SU-DHL-6 (cell line): ENCODE measurements around the gene DNAJB7.
"Not testable (repeated sequence)": the region's sequence is repeated elsewhere in the genome, so short reads cannot be mapped to it uniquely, and the experiment has no call there.

Experiments used
- H2AFZ ChIP-seq: fragments of 200-600 bp; sonication (generic); 2 replicates; pipeline ENCODE4 v1.6.1; 2014; ENCODE audit warnings: low read depth, mild to moderate bottlenecking, moderate library complexity, mixed read lengths, antibody characterized with exemption, low read length; ENCODE audit not compliant: severe bottlenecking
- H3F3A ChIP-seq: fragments of 200-600 bp; shearing (Covaris generic); 2 replicates; pipeline ENCODE4 v1.6.0; 2016; ENCODE audit warnings: antibody characterized with exemption, mild to moderate bottlenecking; ENCODE audit not compliant: insufficient read depth
- H3K27ac ChIP-seq: fragments of 200-600 bp; sonication (generic); 2 replicates; pipeline ENCODE4 v1.5.1; 2016; ENCODE audit warnings: low read depth, mild to moderate bottlenecking, low read length, moderate library complexity, mixed read lengths
- H3K27me3 ChIP-seq: fragments of 200-600 bp; sonication (generic), shearing (Covaris generic); 2 replicates; pipeline ENCODE4 v1.6.0; 2014; ENCODE audit warnings: mild to moderate bottlenecking, low read length
- H3K36me3 ChIP-seq: fragments of 200-600 bp; sonication (generic); 2 replicates; pipeline ENCODE4 v1.6.1; 2014; ENCODE audit warnings: mild to moderate bottlenecking, low read length, mixed read lengths
- H3K4me2 ChIP-seq: fragments of 300-600, 200-600 bp; shearing (Covaris generic), sonication (generic); 2 replicates; pipeline ENCODE4 v1.6.0; 2014; ENCODE audit warnings: low read length, low read depth, mild to moderate bottlenecking; ENCODE audit not compliant: poor library complexity, severe bottlenecking
- H3K4me3 ChIP-seq: fragments of 200-600 bp; sonication (generic); 2 replicates; pipeline ENCODE4 v1.5.1; 2014; ENCODE audit warnings: antibody characterized with exemption, low read length, mild to moderate bottlenecking, mixed read lengths; ENCODE audit not compliant: insufficient read depth, poor library complexity, severe bottlenecking
- H3K79me2 ChIP-seq: fragments of 200-600 bp; sonication (generic); 2 replicates; pipeline ENCODE4 v1.6.1; 2014; ENCODE audit warnings: mild to moderate bottlenecking, low read length, moderate library complexity; ENCODE audit not compliant: insufficient read depth
- H3K9ac ChIP-seq: fragments of 200-600 bp; sonication (generic); 2 replicates; pipeline ENCODE4 v1.7.0; 2014; ENCODE audit warnings: mild to moderate bottlenecking, low read length
- H3K9me2 ChIP-seq: fragments of 200-600 bp; sonication (generic); replicated peaks from 2 replicates; pipeline ENCODE4 v1.6.1; 2014; ENCODE audit warnings: low read length; ENCODE audit not compliant: insufficient read depth
- H3K9me3 ChIP-seq: fragments of 200-600 bp; sonication (generic); 2 replicates; pipeline ENCODE4 v1.6.1; 2014; ENCODE audit warnings: low read length, mixed read lengths; ENCODE audit not compliant: insufficient read depth
- H4K20me1 ChIP-seq: fragments of 200-600 bp; sonication (generic); 2 replicates; pipeline ENCODE4 v1.6.1; 2014; ENCODE audit warnings: low read depth, mild to moderate bottlenecking, antibody characterized with exemption, low read length, moderate library complexity, mixed read lengths
- EZH2phosphoT487 ChIP-seq: fragments of 200-600 bp; sonication (generic), shearing (Covaris generic); conservative IDR thresholded peaks from 2 replicates; pipeline ENCODE4 v1.6.1; 2018; ENCODE audit warnings: mild to moderate bottlenecking, antibody characterized with exemption, low read length, moderate library complexity, mixed read lengths
- TF ChIP-seq, protein P1 (sequence below): fragments of 200-600 bp; sonication (generic); IDR thresholded peaks from one replicate; pipeline ENCODE4 v1.5.1; 2017; ENCODE audit warnings: antibody characterized with exemption, mild to moderate bottlenecking, low read length, moderate library complexity; ENCODE audit not compliant: insufficient read depth, poor library complexity, severe bottlenecking

Gene DNAJB7

GRCh38 chr22:40875111-40875510, 13.2 kb upstream of the DNAJB7 start:
- no peak for TF ChIP-seq EZH2phosphoT487
- TF ChIP-seq, protein P1, sequence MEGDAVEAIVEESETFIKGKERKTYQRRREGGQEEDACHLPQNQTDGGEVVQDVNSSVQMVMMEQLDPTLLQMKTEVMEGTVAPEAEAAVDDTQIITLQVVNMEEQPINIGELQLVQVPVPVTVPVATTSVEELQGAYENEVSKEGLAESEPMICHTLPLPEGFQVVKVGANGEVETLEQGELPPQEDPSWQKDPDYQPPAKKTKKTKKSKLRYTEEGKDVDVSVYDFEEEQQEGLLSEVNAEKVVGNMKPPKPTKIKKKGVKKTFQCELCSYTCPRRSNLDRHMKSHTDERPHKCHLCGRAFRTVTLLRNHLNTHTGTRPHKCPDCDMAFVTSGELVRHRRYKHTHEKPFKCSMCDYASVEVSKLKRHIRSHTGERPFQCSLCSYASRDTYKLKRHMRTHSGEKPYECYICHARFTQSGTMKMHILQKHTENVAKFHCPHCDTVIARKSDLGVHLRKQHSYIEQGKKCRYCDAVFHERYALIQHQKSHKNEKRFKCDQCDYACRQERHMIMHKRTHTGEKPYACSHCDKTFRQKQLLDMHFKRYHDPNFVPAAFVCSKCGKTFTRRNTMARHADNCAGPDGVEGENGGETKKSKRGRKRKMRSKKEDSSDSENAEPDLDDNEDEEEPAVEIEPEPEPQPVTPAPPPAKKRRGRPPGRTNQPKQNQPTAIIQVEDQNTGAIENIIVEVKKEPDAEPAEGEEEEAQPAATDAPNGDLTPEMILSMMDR = no peak
- H3K9ac ChIP-seq = no peak overlapping the region

DNA sequence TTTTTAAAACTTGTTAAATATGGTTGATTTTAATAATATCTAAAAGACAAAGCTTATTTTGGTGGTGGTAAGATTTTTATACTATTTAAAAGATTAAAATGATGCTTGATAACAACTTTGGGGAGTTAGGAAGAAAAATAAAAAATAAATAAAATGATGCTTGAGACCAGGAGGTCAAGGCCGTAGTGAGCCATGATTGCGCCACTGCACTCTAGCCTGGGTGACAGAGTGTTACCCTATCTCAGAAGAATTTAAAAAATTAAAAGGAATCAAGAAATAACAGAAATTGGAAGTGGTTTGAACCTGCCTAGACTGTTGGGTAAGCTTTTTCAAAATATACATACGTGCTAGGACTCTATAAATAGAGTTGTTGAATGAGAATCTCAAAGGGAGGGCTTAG, 12.1 kb upstream of the DNAJB7 start:
- Histone ChIP-seq H3K9ac (no peak overlapping the region), H3K79me2 (no peaks in the 10 kb centered on the region), H3K27me3 (no peaks in the 10 kb centered on the region), H3K4me3 (no peak overlapping the region), H3F3A (no peaks in the 10 kb centered on the region), H3K9me2 (no peaks in the 10 kb centered on the region), H3K4me2 (no peak overlapping the region), H2AFZ (no peak overlapping the region), H3K27ac (no peak overlapping the region), H3K36me3 (no peaks in the 10 kb centered on the region; the same call in 1 of the 2 replicates), H4K20me1 (no peaks in the 10 kb centered on the region), H3K9me3 (no peaks in the 10 kb centered on the region)
- no peak for TF ChIP-seq EZH2phosphoT487
- TF ChIP-seq, protein P1 = no peak

More at GRCh38 chr22:40875111-40875510, 13.2 kb upstream of the DNAJB7 start:
- Histone ChIP-seq H3K9me2 (no peaks in the 10 kb centered on the region), H3K9me3 (no peaks in the 10 kb centered on the region), H3K4me3 (no peak overlapping the region), H3K27ac (no peak overlapping the region), H3K79me2 (no peaks in the 10 kb centered on the region), H4K20me1 (no peaks in the 10 kb centered on the region), H3K27me3 (no peaks in the 10 kb centered on the region), H3F3A (no peaks in the 10 kb centered on the region), H3K36me3 (no peaks in the 10 kb centered on the region; the same call in 1 of the 2 replicates), H3K4me2 (no peak overlapping the region), H2AFZ (no peak overlapping the region)

GRCh38 chr22:40868379-40868778, 6.5 kb upstream of the DNAJB7 start:
- H3K4me2 ChIP-seq, H3K4me3 ChIP-seq, H3K27ac ChIP-seq, H3K27me3 ChIP-seq, H3F3A ChIP-seq, H4K20me1 ChIP-seq, H2AFZ ChIP-seq, H3K9me2 ChIP-seq, H3K79me2 ChIP-seq, H3K9me3 ChIP-seq, H3K36me3 ChIP-seq, H3K9ac ChIP-seq: not testable (repeated sequence)

- no peak overlapping the region for H3K4me2 ChIP-seq
Measured at GRCh38 chr22:40867109-40867508, 5.2 kb upstream of the DNAJB7 start.

More at GRCh38 chr22:40867109-40867508, 5.2 kb upstream of the DNAJB7 start:
- no peaks in the 10 kb centered on the region; the same call in 1 of the 2 replicates for H3K36me3 ChIP-seq
- no peaks in the 10 kb centered on the region for H3F3A ChIP-seq
- H2AFZ ChIP-seq = no peak overlapping the region
- H3K4me3 ChIP-seq = no peak overlapping the region
- no peak for TF ChIP-seq EZH2phosphoT487
- TF ChIP-seq, protein P1 = no peak
- no peaks in the 10 kb centered on the region for H3K9me3 ChIP-seq
- no peaks in the 10 kb centered on the region for H3K27me3 ChIP-seq
- no peaks in the 10 kb centered on the region for H3K9me2 ChIP-seq
- H4K20me1 ChIP-seq = no peaks in the 10 kb centered on the region
- H3K79me2 ChIP-seq = peaks cover 10% of the 10 kb centered on the region; the same call in 1 of the 2 replicates
- H3K27ac ChIP-seq = no peak overlapping the region
- H3K9ac ChIP-seq = no peak overlapping the region
